IPS-18c (cell line): ENCODE data around the gene SLC7A6OS.

Source experiments
- H3K4me3 ChIP-seq: 2 replicates; pipeline ENCODE4 v1.7.0; 2013; ENCODE audit warnings: low read depth, mild to moderate bottlenecking, low read length, moderate library complexity; ENCODE audit not compliant: insufficient read depth
- H3K9me3 ChIP-seq: one replicate; pipeline ENCODE4 v1.6.1; 2013; ENCODE audit warnings: mild to moderate bottlenecking, low read length, moderate library complexity; ENCODE audit not compliant: control insufficient read depth, insufficient read depth

Gene SLC7A6OS

GRCh38 chr16:68272507-68273209 is 38.1 kb downstream of the SLC7A6OS start:
- H3K9me3 ChIP-seq = peaks cover 3% of the 10 kb centered on the region
- H3K4me3 ChIP-seq = no peak overlapping the region

- no peak overlapping the region for H3K4me3 ChIP-seq
- peaks cover 3% of the 10 kb centered on the region for H3K9me3 ChIP-seq
Measured at GRCh38 chr16:68270353-68270752, 40.4 kb downstream of the SLC7A6OS start.

- no peak overlapping the region for H3K4me3 ChIP-seq
- H3K9me3 ChIP-seq = peaks cover 3% of the 10 kb centered on the region
Measured at GRCh38 chr16:68269793-68270192, 41.0 kb downstream of the SLC7A6OS start.

- peak overlapping the region; percentile 28; the same call in 1 of the 2 replicates for H3K4me3 ChIP-seq
- H3K9me3 ChIP-seq = peaks cover 3% of the 10 kb centered on the region
Measured at GRCh38 chr16:68267612-68268405, 42.9 kb downstream of the SLC7A6OS start.

GRCh38 chr16:68265078-68265920 is 45.4 kb downstream of the SLC7A6OS start:
- H3K4me3 ChIP-seq = peak overlapping the region; percentile 87
- H3K9me3 ChIP-seq = peaks cover 1% of the 10 kb centered on the region

GRCh38 chr16:68264128-68265077 is 46.3 kb downstream of the SLC7A6OS start, which contains the start of gene SLC7A6:
Gene SLC7A6, plus strand, starts transcription at chr16:68264526. Its CDS starts 10,201 bp downstream, at chr16:68274727.
- peak within 1 kb of the TSS; percentile 87 for H3K4me3 ChIP-seq
- H3K9me3 ChIP-seq = peaks cover 2% of the 10 kb centered on the region

- peak overlapping the region; percentile 87 for H3K4me3 ChIP-seq
- H3K9me3 ChIP-seq = peaks cover 2% of the 10 kb centered on the region
Measured at GRCh38 chr16:68263559-68264127, 47.1 kb downstream of the SLC7A6OS start.

- peaks cover 2% of the 10 kb centered on the region for H3K9me3 ChIP-seq
- no peak overlapping the region for H3K4me3 ChIP-seq
Measured at GRCh38 chr16:68259007-68259825, 51.5 kb downstream of the SLC7A6OS start.

- no peak overlapping the region for H3K4me3 ChIP-seq
- peaks cover 2% of the 10 kb centered on the region for H3K9me3 ChIP-seq
Measured at GRCh38 chr16:68257906-68258800, 52.6 kb downstream of the SLC7A6OS start.

- Histone ChIP-seq H3K9me3 (peaks cover 2% of the 10 kb centered on the region), H3K4me3 (no peak overlapping the region)
Measured at GRCh38 chr16:68257251-68257905, 53.4 kb downstream of the SLC7A6OS start.

GRCh38 chr16:68255712-68256111 is 55.0 kb downstream of the SLC7A6OS start:
- Histone ChIP-seq H3K4me3 (no peak overlapping the region), H3K9me3 (peaks cover 2% of the 10 kb centered on the region)

GRCh38 chr16:68253721-68254120 is 57.0 kb downstream of the SLC7A6OS start:
- no peaks in the 10 kb centered on the region for H3K9me3 ChIP-seq
- no peak overlapping the region for H3K4me3 ChIP-seq

- Histone ChIP-seq H3K9me3 (no peaks in the 10 kb centered on the region), H3K4me3 (no peak overlapping the region)
Measured at GRCh38 chr16:68252383-68252782, 58.4 kb downstream of the SLC7A6OS start.

- Histone ChIP-seq H3K9me3 (no peaks in the 10 kb centered on the region), H3K4me3 (no peak overlapping the region)
Measured at GRCh38 chr16:68251832-68252231, 58.9 kb downstream of the SLC7A6OS start.
